Transverse colon (tissue), 4 donors: ENCODE data around the gene SUN2. TPM values are rescaled to one million over a fixed set of nuclear protein-coding genes. Genes with fewer than 3 reads are reported as not detected.
A peak's percentile ranks its signal among the peaks of the same experiment; 100 is the strongest.

Experiments used
- DNase-seq: peaks from one replicate; pipeline ENCODE4 v3.0.0-alpha.2; 2019
- H3K27ac ChIP-seq, 4 donors: fragments of 200-600 bp; sonication (generic); 2 replicates each; pipeline ENCODE4 v1.5.1; 2016 to 2018; ENCODE audit warnings: inconsistent platforms in 4 of 4
- H3K27me3 ChIP-seq: fragments of 200-600 bp; sonication (generic); 2 replicates; pipeline ENCODE4 v1.5.1; 2017; ENCODE audit warnings: inconsistent platforms
- H3K36me3 ChIP-seq, 4 donors: fragments of 200-600 bp; sonication (generic); 2 replicates each; pipeline ENCODE4 v1.5.1; 2017 to 2019; ENCODE audit warnings: inconsistent platforms in 4 of 4
- H3K4me1 ChIP-seq, 4 donors: fragments of 200-600 bp; sonication (generic); 2 replicates each; pipeline ENCODE4 v1.5.1; 2017 to 2020; ENCODE audit warnings: inconsistent platforms in 4 of 4
- H3K4me3 ChIP-seq, 4 donors: fragments of 200-600 bp; sonication (generic); 1 replicate in 1 of 4; 2 replicates in 3 of 4; pipeline versions ENCODE4 v1.5.1 to v1.6.1; 2017 to 2019; ENCODE audit warnings: inconsistent platforms in 4 of 4
- H3K9me3 ChIP-seq, 2 donors: fragments of 200-600 bp; sonication (generic); 2 replicates each; pipeline ENCODE4 v1.5.1; 2017 to 2019; ENCODE audit warnings: inconsistent platforms in 2 of 2
- EP300 ChIP-seq: sonication (generic); formaldehyde crosslinking; IDR thresholded peaks from one replicate; pipeline ENCODE4 v1.6.1; 2017; ENCODE audit warnings: antibody characterized with exemption, low read depth
- POLR2A ChIP-seq: fragments of 450-650 bp; IDR thresholded peaks from one replicate; pipeline ENCODE4 v1.6.1; 2016; ENCODE audit warnings: antibody characterized with exemption, mild to moderate bottlenecking, moderate library complexity
- POLR2AphosphoS5 ChIP-seq, 3 donors: sonication (generic); formaldehyde crosslinking; IDR thresholded peaks; one replicate each; pipeline ENCODE4 v1.6.1; 2016; ENCODE audit warnings: antibody characterized with exemption in 3 of 3
- WGBS, 2 donors: methylation state at CpG; one replicate each; pipeline ENCODE4 v1.1.5; 2018; ENCODE audit warnings: low coverage in 1 of 2; 5-methylcytosine and 5-hydroxymethylcytosine counted together
- in situ Hi-C, 4 donors: fragments of 200-750 bp; cut with MboI; loops; one replicate each; pipeline versions ENCODE4 v1.15.0 to v1.15.1; 2017; ENCODE audit warnings: low sequenced_read_pairs in 3 of 4, low pct_ligation_motif_present in 1 of 4, low pct_unique_long_range_greater_than_20kb in 1 of 4
- intact Hi-C: fragments of 100-400 bp; cut with DNase I; formaldehyde crosslinking; loops from one replicate; pipeline ENCODE4 v1.15.1; 2023; ENCODE audit warnings: low total_unique reads
- small RNA-seq, 4 donors: library from RNA; depleted of rRNA; stranded (forward); fragments of <200 nt; gene quantifications; one replicate each; pipeline ENCODE3, GENCODE V24; 2016
- total RNA-seq, 4 donors: library from RNA; depleted of rRNA; stranded (reverse); fragments of >200 nt; gene quantifications; one replicate each; pipeline ENCODE4 v1.1.0, GENCODE V29; 2016
- TF ChIP-seq, protein P1 (sequence below), 5 experiments: fragments of 200-600 bp in 3 of 5; fragments of 450-650 bp in 2 of 5; sonication (generic) in 3 of 5; IDR thresholded peaks; 1 replicate in 2 of 5; 2 replicates in 3 of 5; pipeline ENCODE4 v1.5.1; 2016 to 2017; ENCODE audit warnings: antibody characterized with exemption in 5 of 5, inconsistent platforms in 3 of 5, mild to moderate bottlenecking in 2 of 5, moderate library complexity in 1 of 5

Gene SUN2
- total RNA-seq, 4 donors from 2014 or later = 168 to 523 (median 216) TPM

DNA sequence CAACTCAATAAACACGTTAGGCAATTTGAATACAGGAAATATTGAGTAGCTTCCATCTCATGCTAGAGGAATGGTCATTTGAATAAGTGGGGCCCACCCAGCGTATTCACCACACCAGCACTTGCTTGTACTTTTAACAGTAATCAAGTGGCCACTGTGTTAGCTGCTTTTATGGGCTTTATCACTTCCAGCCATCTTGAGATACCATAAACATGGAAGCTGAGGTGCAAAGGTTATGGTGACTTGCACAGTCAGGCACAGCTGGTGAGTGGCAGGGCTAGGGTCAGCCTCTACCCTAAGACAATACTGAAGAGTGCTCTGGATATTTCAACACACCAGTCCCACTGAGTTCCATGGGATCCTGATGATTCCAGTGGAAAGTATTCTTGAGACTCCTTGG lies 61.7 kb downstream of the SUN2 start:
- H3K27ac ChIP-seq = peak overlapping the region; percentile 93 to 99 (median 98)
- no peaks in the 10 kb centered on the region for H3K9me3 ChIP-seq
- peaks cover 39 to 96% (median 63%) of the 10 kb centered on the region in 4 donors for H3K4me1 ChIP-seq

DNA sequence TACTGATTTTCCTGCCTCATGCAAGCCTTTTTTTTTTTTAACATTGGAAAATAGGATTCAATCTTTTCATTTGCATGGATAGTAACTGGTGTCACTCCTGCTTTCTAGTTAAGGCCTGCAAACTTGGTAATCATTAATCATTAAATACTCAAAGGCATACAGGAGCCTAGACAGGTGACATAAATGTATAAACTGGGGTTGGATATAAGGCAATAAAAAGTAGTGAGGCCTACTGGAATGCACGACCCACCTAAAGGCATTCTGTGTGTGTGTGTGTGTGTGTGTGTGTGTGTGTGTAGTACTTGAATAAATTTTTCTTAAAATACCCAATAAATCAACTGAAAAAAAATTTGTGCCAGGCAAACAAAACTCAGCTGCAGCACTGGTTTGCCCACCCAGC lies 66.1 kb downstream of the SUN2 start:
- DNase-seq = no peak
- H3K27ac ChIP-seq = peak overlapping the region; percentile 46 to 98 (median 74)
- peaks cover 0 to 43% (median 18%) of the 10 kb centered on the region in 4 donors for H3K36me3 ChIP-seq
- peaks cover 0 to 52% (median 30%) of the 10 kb centered on the region in 4 donors for H3K4me1 ChIP-seq
- in situ Hi-C loops (no loop called here), intact Hi-C loops (no loop called here)
- H3K27me3 ChIP-seq = no peaks in the 10 kb centered on the region
- H3K9me3 ChIP-seq = no peaks in the 10 kb centered on the region
- no peak overlapping the region for H3K4me3 ChIP-seq
- 18 to 45% methylated on average over 1 of the region's 1 CpG for WGBS, 2 donors
- TF ChIP-seq POLR2A (no peak), EP300 (no peak), POLR2AphosphoS5 (IDR thresholded peaks at IDR 0.05) (no peak)
- TF ChIP-seq, protein P1, sequence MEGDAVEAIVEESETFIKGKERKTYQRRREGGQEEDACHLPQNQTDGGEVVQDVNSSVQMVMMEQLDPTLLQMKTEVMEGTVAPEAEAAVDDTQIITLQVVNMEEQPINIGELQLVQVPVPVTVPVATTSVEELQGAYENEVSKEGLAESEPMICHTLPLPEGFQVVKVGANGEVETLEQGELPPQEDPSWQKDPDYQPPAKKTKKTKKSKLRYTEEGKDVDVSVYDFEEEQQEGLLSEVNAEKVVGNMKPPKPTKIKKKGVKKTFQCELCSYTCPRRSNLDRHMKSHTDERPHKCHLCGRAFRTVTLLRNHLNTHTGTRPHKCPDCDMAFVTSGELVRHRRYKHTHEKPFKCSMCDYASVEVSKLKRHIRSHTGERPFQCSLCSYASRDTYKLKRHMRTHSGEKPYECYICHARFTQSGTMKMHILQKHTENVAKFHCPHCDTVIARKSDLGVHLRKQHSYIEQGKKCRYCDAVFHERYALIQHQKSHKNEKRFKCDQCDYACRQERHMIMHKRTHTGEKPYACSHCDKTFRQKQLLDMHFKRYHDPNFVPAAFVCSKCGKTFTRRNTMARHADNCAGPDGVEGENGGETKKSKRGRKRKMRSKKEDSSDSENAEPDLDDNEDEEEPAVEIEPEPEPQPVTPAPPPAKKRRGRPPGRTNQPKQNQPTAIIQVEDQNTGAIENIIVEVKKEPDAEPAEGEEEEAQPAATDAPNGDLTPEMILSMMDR (IDR thresholded peaks at IDR 0.05) = no peak

More for the DNA sequence above, 61.7 kb downstream of the SUN2 start:
- peak; percentile 72 for DNase-seq
- peaks cover 0 to 11% (median under 1%) of the 10 kb centered on the region in 4 donors for H3K36me3 ChIP-seq
- no peak overlapping the region for H3K4me3 ChIP-seq
- intact Hi-C loops (no loop called here), in situ Hi-C loops (no loop called here)
- TF ChIP-seq, protein P1 (IDR thresholded peaks at IDR 0.05) = no peak
- TF ChIP-seq POLR2AphosphoS5 (IDR thresholded peaks at IDR 0.05) (peak in 2 of 3 donors; percentile 66 to 76), POLR2A (peak; percentile 58), EP300 (no peak)
- no peaks in the 10 kb centered on the region for H3K27me3 ChIP-seq
- 45 to 57% methylated on average over 1 to 2 of the region's 2 CpGs for WGBS, 2 donors

DNA sequence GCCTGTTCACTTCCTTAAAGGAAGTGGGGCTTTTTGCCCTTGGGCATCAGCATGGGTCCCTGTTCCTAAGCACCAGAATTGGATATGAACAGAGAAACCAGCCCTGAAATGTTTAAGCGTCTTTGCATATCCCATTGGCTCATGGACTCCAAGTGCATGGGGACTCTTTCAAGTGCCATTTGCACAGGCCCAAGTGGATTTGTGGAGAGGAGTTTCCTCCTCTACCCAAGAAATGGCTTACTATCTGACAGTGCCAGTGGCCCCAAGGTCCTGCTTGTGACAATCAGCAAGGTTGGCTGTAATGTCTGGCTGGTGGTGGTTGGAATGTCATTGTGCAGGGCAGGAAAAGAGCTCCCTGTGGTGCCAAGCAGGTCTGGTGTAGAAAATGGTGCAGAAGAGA lies 70.0 kb downstream of the SUN2 start:
- H3K36me3 ChIP-seq = peaks cover 0 to 44% (median 21%) of the 10 kb centered on the region in 4 donors
- in situ Hi-C loops = no loop called here
- intact Hi-C loops = no loop called here

DNA sequence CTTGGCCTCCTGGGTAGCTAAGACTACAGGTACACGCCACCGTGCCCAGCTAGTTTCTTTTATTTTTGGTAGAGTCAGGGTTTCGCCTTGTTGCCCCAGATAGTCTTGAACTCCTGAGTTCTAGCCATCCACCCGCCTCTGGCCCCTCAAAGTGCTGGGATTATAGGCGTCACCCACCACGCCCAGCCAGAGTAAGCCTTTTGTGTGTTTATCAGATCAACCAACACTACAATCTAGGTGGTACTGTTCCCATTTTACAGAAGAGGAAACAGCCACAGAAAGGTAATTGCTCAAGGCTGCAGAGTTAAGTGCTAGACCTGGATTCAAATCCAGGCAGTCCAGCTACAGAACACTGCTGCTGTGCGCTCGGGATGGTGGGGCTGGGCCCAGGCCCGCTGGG lies 70.9 kb downstream of the SUN2 start:
- H3K27ac ChIP-seq = no peak overlapping the region
- peaks cover 0 to 44% (median 21%) of the 10 kb centered on the region in 4 donors for H3K36me3 ChIP-seq
- H3K4me1 ChIP-seq = peaks cover 0 to 20% (median 12%) of the 10 kb centered on the region in 4 donors
- in situ Hi-C loops (no loop called here), intact Hi-C loops (no loop called here)
- no peaks in the 10 kb centered on the region for H3K9me3 ChIP-seq
- no peak overlapping the region for H3K4me3 ChIP-seq
- H3K27me3 ChIP-seq = no peaks in the 10 kb centered on the region
- TF ChIP-seq POLR2AphosphoS5 (IDR thresholded peaks at IDR 0.05) (no peak), EP300 (no peak)
- WGBS, 2 donors = 85 to 94% methylated on average over 3 to 9 of the region's 9 CpGs
- no peak for DNase-seq

More for the DNA sequence above, 70.0 kb downstream of the SUN2 start:
- no peaks in the 10 kb centered on the region for H3K9me3 ChIP-seq
- H3K4me1 ChIP-seq = peaks cover 0 to 29% (median 16%) of the 10 kb centered on the region in 4 donors
- DNase-seq = no peak
- no peak overlapping the region for H3K4me3 ChIP-seq
- no peaks in the 10 kb centered on the region for H3K27me3 ChIP-seq
- TF ChIP-seq EP300 = no peak
- TF ChIP-seq, protein P1 (IDR thresholded peaks at IDR 0.05) = no peak
- no peak for TF ChIP-seq POLR2AphosphoS5 (IDR thresholded peaks at IDR 0.05)
- no peak for TF ChIP-seq POLR2A
- no peak overlapping the region for H3K27ac ChIP-seq
- 94% methylated on average over 1 of the region's 1 CpG; no CpG with 5 or more reads in 1 of the 2 donors for WGBS, 2 donors

Small RNA genes within 50 kb of the gene (small RNA-seq; reads per million reads assigned to genes)
- gene AL021707.8 = 0 reads per million in 4 donors

Other genes starting within 250 kb of the SUN2 start
- 1,000 to 10,000 TPM in 1 of 4 donors, 100 to 1,000 TPM in 3; 506 to 1,034 (median 728) TPM for gene DDX17, start 249.7 kb downstream of the SUN2 start, total RNA-seq
- gene DMC1, start 185.8 kb downstream of the SUN2 start, total RNA-seq = 10 to 100 TPM in 1 of 4 donors, under 1 TPM in 2, not detected in 1; 0.32 to 86.2 (median 0.68) TPM
- under 1 TPM in 3 of 4 donors, not detected in 1; 0.20 to 0.79 (median 0.27) TPM for gene FAM227A, start 99.6 kb downstream of the SUN2 start, total RNA-seq
- gene CBY1, start 99.4 kb downstream of the SUN2 start, total RNA-seq = 10 to 100 TPM; 15.0 to 19.8 (median 18.9) TPM
- 10 to 100 TPM; 19.1 to 48.3 (median 32.9) TPM for gene TOMM22, start 74.0 kb downstream of the SUN2 start, total RNA-seq
- 100 to 1,000 TPM in 3 of 4 donors, 10 to 100 TPM in 1; 34.6 to 189 (median 138) TPM for gene JOSD1, start 55.1 kb downstream of the SUN2 start, total RNA-seq
- 10 to 100 TPM; 51.5 to 84.9 (median 77.6) TPM for gene GTPBP1, start 50.1 kb downstream of the SUN2 start, total RNA-seq
- gene DNAL4, start 38.1 kb upstream of the SUN2 start, total RNA-seq = 10 to 100 TPM; 13.8 to 39.0 (median 19.3) TPM
- gene NPTXR, start 88.0 kb upstream of the SUN2 start, total RNA-seq = 10 to 100 TPM in 1 of 4 donors, 1 to 10 TPM in 2, under 1 TPM in 1; 0.75 to 27.9 (median 1.8) TPM
- 10 to 100 TPM; 14.5 to 42.6 (median 22.1) TPM for gene CBX6, start 116.2 kb upstream of the SUN2 start, total RNA-seq
- gene APOBEC3A, start 201.6 kb upstream of the SUN2 start, total RNA-seq = 1 to 10 TPM in 2 of 4 donors, not detected in 2; 2.7 to 3.0 TPM
- 10 to 100 TPM in 2 of 4 donors, 1 to 10 TPM in 1, not detected in 1; 7.8 to 15.3 (median 10.9) TPM for gene APOBEC3B, start 226.3 kb upstream of the SUN2 start, total RNA-seq